Progenitor cell of endocrine pancreas (in vitro differentiated cells): ENCODE results near the gene NPY1R. TPM values are rescaled to one million over a fixed set of nuclear protein-coding genes. Genes with fewer than 3 reads are reported as not detected.

Experiments used
- DNase-seq: peaks from one replicate; pipeline ENCODE4 v3.0.0; 2021; ENCODE audit warnings: low spot score; ENCODE audit not compliant: unreplicated experiment
- H3K27ac Mint-ChIP-seq: 2 replicates; pipeline ENCODE4 v1.8.0; 2021; ENCODE audit warnings: mild to moderate bottlenecking, moderate library complexity, mixed read lengths
- H3K27me3 Mint-ChIP-seq: 2 replicates; pipeline ENCODE4 v1.8.0; 2021; ENCODE audit warnings: mixed read lengths
- H3K36me3 Mint-ChIP-seq: 2 replicates; pipeline ENCODE4 v1.8.0; 2022; ENCODE audit warnings: mixed read lengths; ENCODE audit not compliant: insufficient read depth
- H3K4me1 Mint-ChIP-seq: 2 replicates; pipeline ENCODE4 v1.8.0; 2021; ENCODE audit warnings: low read depth, mixed read lengths
- H3K4me3 Mint-ChIP-seq: 2 replicates; pipeline ENCODE4 v1.8.0; 2021; ENCODE audit warnings: low read depth, mild to moderate bottlenecking, moderate library complexity, mixed read lengths
- H3K9me3 Mint-ChIP-seq: 2 replicates; pipeline ENCODE4 v1.8.0; 2021; ENCODE audit warnings: low read depth, mixed read lengths
- CTCF ChIP-seq: fragments of 200-600 bp; sonication (generic); IDR thresholded peaks from one replicate; pipeline ENCODE4 v1.5.0; 2021; ENCODE audit warnings: antibody characterized with exemption, mild to moderate bottlenecking; ENCODE audit not compliant: unreplicated experiment
- long read RNA-seq: library from polyadenylated mRNA; unstranded; transcript quantifications from one replicate; pipeline ENCODE4 v2.0.0, GENCODE V29; 2020
- total RNA-seq: library from RNA; stranded (reverse); gene quantifications from 2 replicates; pipeline ENCODE4 v1.2.1, GENCODE V29; 2021

NPY1R gene
- total RNA-seq, result 12.9 and 13.7 TPM in 2 replicates
- long read RNA-seq, transcript NPY1R-201 (3 exons, 3,029 nt), result major isoform, 61 of 80 reads
- long read RNA-seq, partial matches to known transcripts, result 5 of 80 reads
- long read RNA-seq, other reads (novel, unspliced or antisense), result 13 of 80 reads

- Mint-ChIP-seq H3K4me3 (peak within 1 kb of the TSS; percentile 95), H3K27me3 (peaks cover 19% of the 10 kb centered on the region), H3K4me1 (peaks cover 5% of the 10 kb centered on the region), H3K36me3 (no peaks in the 10 kb centered on the region), H3K27ac (peak within 1 kb of the TSS; percentile 98), H3K9me3 (no peaks in the 10 kb centered on the region)
- peak; percentile 78 for TF ChIP-seq CTCF
- peak; percentile 67 for DNase-seq
Observed at GRCh38 chr4:163332526-163333406, at the start of gene NPY1R. Gene NPY1R (minus strand): TSS chr4:163332596. CDS start chr4:163326554, 6,042 bp downstream.

DNA sequence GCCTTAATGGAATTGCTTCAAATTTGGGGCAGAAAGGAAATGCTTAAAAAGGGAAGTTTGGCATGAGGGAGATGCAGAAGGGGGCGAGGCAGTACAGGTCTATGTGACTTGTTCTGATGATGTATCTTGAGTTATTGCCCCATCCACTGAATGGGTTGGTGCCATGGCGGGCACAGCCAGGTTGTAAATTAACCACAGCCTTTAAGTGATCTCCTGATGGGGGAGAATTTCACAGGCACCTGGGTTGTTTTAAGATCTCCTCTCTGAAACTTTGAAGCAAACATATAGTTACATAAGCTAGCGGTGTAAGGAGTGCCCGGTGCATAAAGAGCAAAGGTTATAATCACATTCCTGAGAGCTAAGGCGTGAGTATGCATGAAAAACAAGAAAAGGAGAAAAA lies 48.3 kb upstream of the NPY1R start:
- Mint-ChIP-seq H3K4me1 (no peaks in the 10 kb centered on the region), H3K36me3 (no peaks in the 10 kb centered on the region), H3K27me3 (no peaks in the 10 kb centered on the region), H3K27ac (no peak overlapping the region), H3K9me3 (peaks cover 3% of the 10 kb centered on the region), H3K4me3 (no peak overlapping the region)
- TF ChIP-seq CTCF, result no peak
- DNase-seq, result no peak

DNA sequence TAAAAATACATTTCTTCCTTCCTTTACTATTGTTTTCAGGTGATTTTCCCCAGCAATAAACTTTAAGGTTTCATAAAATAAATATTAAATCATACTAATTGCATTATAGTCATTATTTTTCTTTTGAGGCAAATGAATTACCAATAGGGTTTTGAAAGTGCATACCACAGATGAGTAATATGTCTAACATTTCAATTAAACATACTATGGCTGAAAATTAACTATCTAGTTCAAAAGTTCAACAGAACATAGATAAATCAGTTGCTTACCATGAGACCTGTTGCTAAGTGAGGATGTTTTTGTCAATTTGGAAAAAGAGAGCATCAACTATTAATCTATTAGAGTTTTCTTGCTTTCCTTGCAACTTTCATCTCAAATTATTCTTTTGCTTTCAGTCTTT lies 46.3 kb upstream of the NPY1R start:
- H3K27me3 Mint-ChIP-seq, result no peaks in the 10 kb centered on the region
- H3K4me1 Mint-ChIP-seq, result peaks cover 4% of the 10 kb centered on the region
- no peak overlapping the region for H3K27ac Mint-ChIP-seq
- H3K4me3 Mint-ChIP-seq, result no peak overlapping the region
- H3K9me3 Mint-ChIP-seq, result peaks cover 1% of the 10 kb centered on the region
- H3K36me3 Mint-ChIP-seq, result no peaks in the 10 kb centered on the region
- TF ChIP-seq CTCF, result no peak
- no peak for DNase-seq

- TF ChIP-seq CTCF, result no peak
- H3K27ac Mint-ChIP-seq, result no peak overlapping the region
- no peak overlapping the region for H3K4me3 Mint-ChIP-seq
- H3K4me1 Mint-ChIP-seq, result peaks cover 4% of the 10 kb centered on the region
- no peak for DNase-seq
- no peaks in the 10 kb centered on the region for H3K36me3 Mint-ChIP-seq
- no peaks in the 10 kb centered on the region for H3K9me3 Mint-ChIP-seq
- H3K27me3 Mint-ChIP-seq, result no peaks in the 10 kb centered on the region
Observed at GRCh38 chr4:163372029-163372428, 39.6 kb upstream of the NPY1R start.

DNA sequence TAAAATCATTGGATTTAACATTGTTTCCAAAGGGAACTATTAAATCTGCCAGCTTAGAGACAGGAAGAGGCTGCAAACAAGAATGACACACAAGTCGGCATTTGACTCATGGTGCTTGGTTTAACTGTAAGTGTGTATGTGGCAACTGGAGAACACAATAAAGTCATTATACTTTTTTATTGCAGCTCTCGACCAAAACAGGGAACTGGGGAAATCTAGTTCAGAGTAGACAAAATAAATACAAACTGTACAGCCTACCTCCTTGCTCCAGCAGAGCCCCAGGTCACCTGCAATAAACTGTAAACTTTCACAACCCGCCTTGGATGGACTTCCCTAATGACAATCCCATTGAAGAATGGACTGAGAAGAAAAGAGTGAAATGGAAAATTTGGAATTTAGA lies 35.3 kb upstream of the NPY1R start:
- Mint-ChIP-seq H3K36me3 (no peaks in the 10 kb centered on the region), H3K27ac (no peak overlapping the region), H3K4me1 (no peaks in the 10 kb centered on the region), H3K27me3 (no peaks in the 10 kb centered on the region), H3K4me3 (no peak overlapping the region), H3K9me3 (no peaks in the 10 kb centered on the region)
- no peak for DNase-seq
- TF ChIP-seq CTCF, result no peak
